Liver (tissue), 3 donors: ENCODE results near the gene HASPIN.

Experiments
- ATF3 ChIP-seq: IDR thresholded peaks from 2 replicates; pipeline ENCODE4 v1.6.1; 2016; ENCODE audit warnings: antibody characterized with exemption
- CTCF ChIP-seq: fragments of 150-350 bp; IDR thresholded peaks from 2 replicates; pipeline ENCODE4 v1.5.1; 2017; ENCODE audit warnings: improper control_type of control experiment, low read depth, low read length; ENCODE audit not compliant: missing input control
- EGR1 ChIP-seq, 2 donors: IDR thresholded peaks; 2 replicates each; pipeline ENCODE4 v1.6.1; 2016 to 2018; ENCODE audit warnings: antibody characterized with exemption in 2 of 2, low read depth in 2 of 2
- FOXA1 ChIP-seq: IDR thresholded peaks from 2 replicates; pipeline ENCODE4 v1.6.1; 2016; ENCODE audit warnings: antibody characterized with exemption
- GABPA ChIP-seq, 2 donors: IDR thresholded peaks in 1 of 2; conservative IDR thresholded peaks in 1 of 2; 2 replicates each; pipeline ENCODE4 v1.6.1; 2016; ENCODE audit warnings: antibody characterized with exemption in 2 of 2, mild to moderate bottlenecking in 1 of 2, moderate library complexity in 1 of 2
- HNF4A ChIP-seq, 2 donors: conservative IDR thresholded peaks; 2 replicates each; pipeline ENCODE4 v1.6.1; 2016; ENCODE audit warnings: antibody characterized with exemption in 2 of 2, mild to moderate bottlenecking in 2 of 2
- JUND ChIP-seq, 2 donors: IDR thresholded peaks; 2 replicates each; pipeline ENCODE4 v1.6.1; 2016; ENCODE audit warnings: antibody characterized with exemption in 2 of 2
- MAX ChIP-seq: IDR thresholded peaks from 2 replicates; pipeline ENCODE4 v1.6.1; 2016; ENCODE audit warnings: antibody characterized with exemption
- REST ChIP-seq: IDR thresholded peaks from 2 replicates; pipeline ENCODE4 v1.6.1; 2016; ENCODE audit warnings: antibody characterized with exemption, mild to moderate bottlenecking
- RXRA ChIP-seq, 2 donors: IDR thresholded peaks; 2 replicates each; pipeline ENCODE4 v1.6.1; 2017 to 2018; ENCODE audit warnings: antibody characterized with exemption in 2 of 2, mild to moderate bottlenecking in 1 of 2
- SP1 ChIP-seq: IDR thresholded peaks from 2 replicates; pipeline ENCODE4 v1.6.1; 2018; ENCODE audit warnings: antibody characterized with exemption, mild to moderate bottlenecking
- TAF1 ChIP-seq: conservative IDR thresholded peaks from 2 replicates; pipeline ENCODE4 v1.6.1; 2016; ENCODE audit warnings: antibody characterized with exemption, mild to moderate bottlenecking
- YY1 ChIP-seq: IDR thresholded peaks from 2 replicates; pipeline ENCODE4 v1.6.1; 2016; ENCODE audit warnings: antibody characterized with exemption, mild to moderate bottlenecking
- ZBTB33 ChIP-seq: IDR thresholded peaks from 2 replicates; pipeline ENCODE4 v1.6.1; 2016; ENCODE audit warnings: antibody characterized with exemption
- donor health status: healthy.
- donor health status: healthy.

GRCh38 chr17:3745071-3745470, 21.4 kb downstream of the HASPIN start:
- TF ChIP-seq CTCF (no peak), SP1 (no peak), FOXA1 (no peak), MAX (no peak), HNF4A (conservative IDR thresholded peaks at IDR 0.05) (no peak), TAF1 (no peak), JUND (IDR thresholded peaks at IDR 0.05) (no peak), GABPA (IDR thresholded peaks at IDR 0.05 in 1 of 2, conservative IDR thresholded peaks at IDR 0.05 in 1 of 2) (no peak), REST (no peak), ZBTB33 (no peak), RXRA (IDR thresholded peaks at IDR 0.05) (no peak), YY1 (no peak), EGR1 (IDR thresholded peaks at IDR 0.05; ENCODE audit: low read depth in 2 of 2) (no peak), ATF3 (no peak)
